ENCODE results near the gene LPCAT3. TPM values are rescaled to one million over a fixed set of nuclear protein-coding genes. Genes with fewer than 3 reads are reported as not detected.

Gene LPCAT3
- total and polyA plus RNA-seq, 2 of the 13 experiments (the other 11 are each of a cell fraction or from before 2014, with no cell fraction given): 44.5 to 64.3 TPM

DNA sequence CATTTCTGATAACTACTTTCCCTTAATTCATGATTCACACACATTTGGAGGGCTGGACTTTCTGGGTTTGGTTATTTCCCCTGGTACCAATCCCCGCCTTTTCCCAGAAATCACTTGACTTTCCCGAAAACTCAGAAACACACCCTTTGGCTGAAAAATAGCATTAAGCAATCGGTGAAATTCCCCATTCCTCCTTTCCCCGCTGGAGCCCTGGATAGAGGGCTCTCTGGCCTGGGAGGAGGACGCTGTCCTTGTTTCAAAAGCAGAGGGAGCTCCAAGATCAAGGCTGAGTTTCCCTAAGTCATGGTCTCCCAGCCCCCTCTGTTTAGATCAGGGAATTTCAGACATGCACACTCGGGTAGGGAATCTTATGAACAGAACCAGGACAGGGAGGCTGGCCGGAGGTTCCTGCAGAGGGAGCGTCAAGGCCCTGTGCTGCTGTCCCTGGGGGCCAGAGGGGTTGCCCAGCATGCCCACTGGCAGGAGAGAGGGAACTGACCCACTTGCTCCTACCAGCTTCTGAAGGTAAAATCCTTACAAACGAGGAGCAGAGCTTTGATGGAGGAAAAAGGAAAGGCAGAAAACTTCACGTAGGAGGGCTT, 42.2 kb upstream of the LPCAT3 start, which contains the start of gene C1S (continued):
- TF ChIP-seq, protein P1, sequence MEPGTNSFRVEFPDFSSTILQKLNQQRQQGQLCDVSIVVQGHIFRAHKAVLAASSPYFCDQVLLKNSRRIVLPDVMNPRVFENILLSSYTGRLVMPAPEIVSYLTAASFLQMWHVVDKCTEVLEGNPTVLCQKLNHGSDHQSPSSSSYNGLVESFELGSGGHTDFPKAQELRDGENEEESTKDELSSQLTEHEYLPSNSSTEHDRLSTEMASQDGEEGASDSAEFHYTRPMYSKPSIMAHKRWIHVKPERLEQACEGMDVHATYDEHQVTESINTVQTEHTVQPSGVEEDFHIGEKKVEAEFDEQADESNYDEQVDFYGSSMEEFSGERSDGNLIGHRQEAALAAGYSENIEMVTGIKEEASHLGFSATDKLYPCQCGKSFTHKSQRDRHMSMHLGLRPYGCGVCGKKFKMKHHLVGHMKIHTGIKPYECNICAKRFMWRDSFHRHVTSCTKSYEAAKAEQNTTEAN (CRISPR knock-in tag; conservative IDR thresholded peaks at IDR 0.05): no peak
- TF ChIP-seq ZNF749 (CRISPR knock-in tag; IDR thresholded peaks at IDR 0.05; ENCODE audit: borderline replicate concordance): no peak
- no peak; the same call in 1 of the 2 replicates for TF ChIP-seq HOXA3 (CRISPR knock-in tag; IDR thresholded peaks at IDR 0.05)
- no peak for TF ChIP-seq PHF5A (CRISPR knock-in tag; IDR thresholded peaks at IDR 0.05; ENCODE audit: low read depth, unreplicated experiment)
- TF ChIP-seq, protein P2, sequence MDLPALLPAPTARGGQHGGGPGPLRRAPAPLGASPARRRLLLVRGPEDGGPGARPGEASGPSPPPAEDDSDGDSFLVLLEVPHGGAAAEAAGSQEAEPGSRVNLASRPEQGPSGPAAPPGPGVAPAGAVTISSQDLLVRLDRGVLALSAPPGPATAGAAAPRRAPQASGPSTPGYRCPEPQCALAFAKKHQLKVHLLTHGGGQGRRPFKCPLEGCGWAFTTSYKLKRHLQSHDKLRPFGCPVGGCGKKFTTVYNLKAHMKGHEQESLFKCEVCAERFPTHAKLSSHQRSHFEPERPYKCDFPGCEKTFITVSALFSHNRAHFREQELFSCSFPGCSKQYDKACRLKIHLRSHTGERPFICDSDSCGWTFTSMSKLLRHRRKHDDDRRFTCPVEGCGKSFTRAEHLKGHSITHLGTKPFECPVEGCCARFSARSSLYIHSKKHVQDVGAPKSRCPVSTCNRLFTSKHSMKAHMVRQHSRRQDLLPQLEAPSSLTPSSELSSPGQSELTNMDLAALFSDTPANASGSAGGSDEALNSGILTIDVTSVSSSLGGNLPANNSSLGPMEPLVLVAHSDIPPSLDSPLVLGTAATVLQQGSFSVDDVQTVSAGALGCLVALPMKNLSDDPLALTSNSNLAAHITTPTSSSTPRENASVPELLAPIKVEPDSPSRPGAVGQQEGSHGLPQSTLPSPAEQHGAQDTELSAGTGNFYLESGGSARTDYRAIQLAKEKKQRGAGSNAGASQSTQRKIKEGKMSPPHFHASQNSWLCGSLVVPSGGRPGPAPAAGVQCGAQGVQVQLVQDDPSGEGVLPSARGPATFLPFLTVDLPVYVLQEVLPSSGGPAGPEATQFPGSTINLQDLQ (CRISPR knock-in tag; IDR thresholded peaks at IDR 0.05): no peak
- TF ChIP-seq ZNF761 (CRISPR knock-in tag; conservative IDR thresholded peaks at IDR 0.05): no peak
- peak; percentile 42; the same call in 1 of the 2 replicates for TF ChIP-seq THAP11 (CRISPR knock-in tag; IDR thresholded peaks at IDR 0.05)
- no peak for TF ChIP-seq ZNF879 (CRISPR knock-in tag; IDR thresholded peaks at IDR 0.05)
- no peak for TF ChIP-seq ZBTB8A (CRISPR knock-in tag; IDR thresholded peaks at IDR 0.05; ENCODE audit: borderline replicate concordance, low read depth)
- TF ChIP-seq BRCA1 (CRISPR knock-in tag; IDR thresholded peaks at IDR 0.05): no peak
- no peak for TF ChIP-seq ARNT (IDR thresholded peaks at IDR 0.05)
- TF ChIP-seq ZNF629 (CRISPR knock-in tag; conservative IDR thresholded peaks at IDR 0.05): no peak
- TF ChIP-seq, protein P3, sequence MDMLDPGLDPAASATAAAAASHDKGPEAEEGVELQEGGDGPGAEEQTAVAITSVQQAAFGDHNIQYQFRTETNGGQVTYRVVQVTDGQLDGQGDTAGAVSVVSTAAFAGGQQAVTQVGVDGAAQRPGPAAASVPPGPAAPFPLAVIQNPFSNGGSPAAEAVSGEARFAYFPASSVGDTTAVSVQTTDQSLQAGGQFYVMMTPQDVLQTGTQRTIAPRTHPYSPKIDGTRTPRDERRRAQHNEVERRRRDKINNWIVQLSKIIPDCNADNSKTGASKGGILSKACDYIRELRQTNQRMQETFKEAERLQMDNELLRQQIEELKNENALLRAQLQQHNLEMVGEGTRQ (IDR thresholded peaks at IDR 0.05; ENCODE audit: low read depth, low read length): no peak
- TF ChIP-seq, protein P3 (CRISPR knock-in tag; IDR thresholded peaks at IDR 0.05; ENCODE audit: borderline replicate concordance): no peak
- TF ChIP-seq ZNF83 (CRISPR knock-in tag; IDR thresholded peaks at IDR 0.05; ENCODE audit: borderline replicate concordance): no peak
- TF ChIP-seq SAFB2 (CRISPR knock-in tag; IDR thresholded peaks at IDR 0.05; ENCODE audit: borderline replicate concordance, low read depth): no peak
- no peak for TF ChIP-seq ZNF781 (CRISPR knock-in tag; IDR thresholded peaks at IDR 0.05; ENCODE audit: borderline replicate concordance, not compliant biosample characterization)
- TF ChIP-seq ESRRA (CRISPR knock-in tag; IDR thresholded peaks at IDR 0.05; ENCODE audit: low read depth): no peak
- no peak for TF ChIP-seq ZNF614 (CRISPR knock-in tag; IDR thresholded peaks at IDR 0.05; ENCODE audit: borderline replicate concordance)
- TF ChIP-seq FOXA3 (CRISPR knock-in tag; IDR thresholded peaks at IDR 0.05): peak; percentile 58; the same call in 1 of the 2 replicates
- no peak for TF ChIP-seq SMARCC2 (IDR thresholded peaks at IDR 0.05)
- no peak for TF ChIP-seq EHMT2 (IDR thresholded peaks at IDR 0.05; ENCODE audit: borderline replicate concordance, low read depth, low read length)
- TF ChIP-seq HOXD1 (CRISPR knock-in tag; IDR thresholded peaks at IDR 0.05): no peak
- TF ChIP-seq, protein P4, sequence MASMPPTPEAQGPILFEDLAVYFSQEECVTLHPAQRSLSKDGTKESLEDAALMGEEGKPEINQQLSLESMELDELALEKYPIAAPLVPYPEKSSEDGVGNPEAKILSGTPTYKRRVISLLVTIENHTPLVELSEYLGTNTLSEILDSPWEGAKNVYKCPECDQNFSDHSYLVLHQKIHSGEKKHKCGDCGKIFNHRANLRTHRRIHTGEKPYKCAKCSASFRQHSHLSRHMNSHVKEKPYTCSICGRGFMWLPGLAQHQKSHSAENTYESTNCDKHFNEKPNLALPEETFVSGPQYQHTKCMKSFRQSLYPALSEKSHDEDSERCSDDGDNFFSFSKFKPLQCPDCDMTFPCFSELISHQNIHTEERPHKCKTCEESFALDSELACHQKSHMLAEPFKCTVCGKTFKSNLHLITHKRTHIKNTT (CRISPR knock-in tag; IDR thresholded peaks at IDR 0.05): no peak
- TF ChIP-seq ZNF678 (CRISPR knock-in tag; IDR thresholded peaks at IDR 0.05): no peak

Measured in HepG2 (cell line).